MM.1S (cell line): Measurements from ENCODE around the gene PRR35.

Source experiments
- DNase-seq: peaks from one replicate; pipeline ENCODE4 v3.0.0-alpha.2; 2015
- H2AFZ ChIP-seq: fragments of 300-600 bp; sonication (generic); 2 replicates; pipeline ENCODE4 v1.6.0; 2016; ENCODE audit warnings: antibody characterized with exemption, low read length
- H3F3A ChIP-seq: fragments of 300-600 bp; sonication (generic); 2 replicates; pipeline ENCODE4 v1.6.1; 2016; ENCODE audit warnings: mild to moderate bottlenecking, antibody characterized with exemption, low read length, moderate library complexity, mixed read lengths; ENCODE audit not compliant: insufficient read depth
- H3K27ac ChIP-seq: fragments of 300-600 bp; sonication (generic); 2 replicates; pipeline ENCODE4 v1.5.1; 2016; ENCODE audit warnings: mild to moderate bottlenecking, low read length
- H3K27me3 ChIP-seq: fragments of 300-600 bp; sonication (generic); replicated peaks from 2 replicates; pipeline ENCODE4 v1.6.0; 2016; ENCODE audit warnings: low read length; ENCODE audit not compliant: insufficient read depth
- H3K36me3 ChIP-seq: fragments of 300-600 bp; sonication (generic); replicated peaks from 2 replicates; pipeline ENCODE4 v1.6.1; 2016; ENCODE audit warnings: mild to moderate bottlenecking, low read length, mixed read lengths; ENCODE audit not compliant: insufficient read depth
- H3K4me1 ChIP-seq: fragments of 300-600 bp; sonication (generic); 2 replicates; pipeline ENCODE4 v1.6.1; 2016; ENCODE audit warnings: low read length, mixed read lengths
- H3K4me2 ChIP-seq: fragments of 300-600 bp; sonication (generic); 2 replicates; pipeline ENCODE4 v1.6.0; 2016; ENCODE audit warnings: low read depth, low read length
- H3K4me3 ChIP-seq: fragments of 300-600 bp; sonication (generic); 2 replicates; pipeline ENCODE4 v1.5.1; 2016; ENCODE audit warnings: low read length, mixed read lengths
- H3K79me2 ChIP-seq: fragments of 300-600 bp; sonication (generic); 2 replicates; pipeline ENCODE4 v1.6.1; 2016; ENCODE audit warnings: mixed run types, low read length, mixed read lengths
- H3K9ac ChIP-seq: fragments of 300-600 bp; sonication (generic); 2 replicates; pipeline ENCODE4 v1.6.1; 2016; ENCODE audit warnings: low read length, mixed read lengths
- H3K9me2 ChIP-seq: fragments of 300-600 bp; sonication (generic); replicated peaks from 2 replicates; pipeline ENCODE4 v1.6.1; 2016; ENCODE audit warnings: mild to moderate bottlenecking, low read length, mixed read lengths; ENCODE audit not compliant: insufficient read depth
- H3K9me3 ChIP-seq: fragments of 300-600 bp; sonication (generic); replicated peaks from 2 replicates; pipeline ENCODE4 v1.6.1; 2016; ENCODE audit warnings: mild to moderate bottlenecking, low read length, mixed read lengths; ENCODE audit not compliant: insufficient read depth
- H4K20me1 ChIP-seq: fragments of 300-600 bp; sonication (generic); 2 replicates; pipeline ENCODE4 v1.6.1; 2016; ENCODE audit warnings: mild to moderate bottlenecking, low read length, moderate library complexity, mixed read lengths; ENCODE audit not compliant: insufficient read depth
- EZH2 ChIP-seq: fragments of 300-600 bp; sonication (generic); optimal IDR thresholded peaks from 2 replicates; pipeline ENCODE3; 2017; ENCODE audit warnings: low read depth, mild to moderate bottlenecking, antibody characterized with exemption, low read length, mixed read lengths
- EZH2phosphoT487 ChIP-seq: fragments of 300-600 bp; sonication (generic); IDR thresholded peaks from 2 replicates; pipeline ENCODE4 v1.6.1; 2018; ENCODE audit warnings: antibody characterized with exemption, low read length
- TF ChIP-seq, protein P1 (sequence below): fragments of 300-600 bp; sonication (generic); IDR thresholded peaks from 2 replicates; pipeline ENCODE4 v1.5.1; 2016; ENCODE audit warnings: antibody characterized with exemption, low read length, mixed read lengths

PRR35 gene

GRCh38 chr16:583815-584591, 23.8 kb downstream of the PRR35 start:
- H2AFZ ChIP-seq, result no peak overlapping the region
- H3K4me2 ChIP-seq, result no peak overlapping the region
- peaks cover 8% of the 10 kb centered on the region for H3K4me1 ChIP-seq
- no peak overlapping the region for H3K9ac ChIP-seq
- TF ChIP-seq EZH2, result no peak
- TF ChIP-seq, protein P1, sequence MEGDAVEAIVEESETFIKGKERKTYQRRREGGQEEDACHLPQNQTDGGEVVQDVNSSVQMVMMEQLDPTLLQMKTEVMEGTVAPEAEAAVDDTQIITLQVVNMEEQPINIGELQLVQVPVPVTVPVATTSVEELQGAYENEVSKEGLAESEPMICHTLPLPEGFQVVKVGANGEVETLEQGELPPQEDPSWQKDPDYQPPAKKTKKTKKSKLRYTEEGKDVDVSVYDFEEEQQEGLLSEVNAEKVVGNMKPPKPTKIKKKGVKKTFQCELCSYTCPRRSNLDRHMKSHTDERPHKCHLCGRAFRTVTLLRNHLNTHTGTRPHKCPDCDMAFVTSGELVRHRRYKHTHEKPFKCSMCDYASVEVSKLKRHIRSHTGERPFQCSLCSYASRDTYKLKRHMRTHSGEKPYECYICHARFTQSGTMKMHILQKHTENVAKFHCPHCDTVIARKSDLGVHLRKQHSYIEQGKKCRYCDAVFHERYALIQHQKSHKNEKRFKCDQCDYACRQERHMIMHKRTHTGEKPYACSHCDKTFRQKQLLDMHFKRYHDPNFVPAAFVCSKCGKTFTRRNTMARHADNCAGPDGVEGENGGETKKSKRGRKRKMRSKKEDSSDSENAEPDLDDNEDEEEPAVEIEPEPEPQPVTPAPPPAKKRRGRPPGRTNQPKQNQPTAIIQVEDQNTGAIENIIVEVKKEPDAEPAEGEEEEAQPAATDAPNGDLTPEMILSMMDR, result no peak
- no peak for TF ChIP-seq EZH2phosphoT487
- no peaks in the 10 kb centered on the region for H3K27me3 ChIP-seq
- H3K9me2 ChIP-seq, result no peaks in the 10 kb centered on the region
- no peak overlapping the region for H3K4me3 ChIP-seq
- no peak overlapping the region for H3K27ac ChIP-seq
- no peaks in the 10 kb centered on the region for H4K20me1 ChIP-seq
- H3K36me3 ChIP-seq, result no peaks in the 10 kb centered on the region
- peaks cover 9% of the 10 kb centered on the region; the same call in 1 of the 2 replicates for H3F3A ChIP-seq
- H3K79me2 ChIP-seq, result peaks cover 18% of the 10 kb centered on the region
- H3K9me3 ChIP-seq, result no peaks in the 10 kb centered on the region
- DNase-seq, result no peak

DNA sequence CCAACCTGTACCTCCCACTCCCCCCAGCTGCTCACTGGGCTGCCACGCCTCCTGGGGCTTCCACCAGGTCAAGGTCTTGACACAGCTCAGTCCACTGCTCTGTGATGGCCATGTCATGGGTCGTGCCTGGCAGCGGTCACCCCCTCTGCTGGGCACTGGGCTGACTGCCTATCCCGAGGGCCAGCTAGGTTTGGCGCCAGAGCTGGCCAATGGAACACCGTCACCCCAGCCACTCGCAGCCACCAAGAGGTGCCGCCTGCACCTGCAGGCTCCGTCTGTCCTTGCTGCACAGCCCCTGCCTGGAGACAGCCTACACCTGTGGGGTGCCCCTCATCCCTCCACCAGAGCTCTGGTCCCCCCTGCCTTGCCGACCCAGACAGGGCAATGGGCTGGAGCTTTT, 25.2 kb downstream of the PRR35 start:
- no peak overlapping the region for H3K9ac ChIP-seq
- H3K9me2 ChIP-seq, result no peaks in the 10 kb centered on the region
- no peak for DNase-seq
- TF ChIP-seq, protein P1, result peak; percentile 9; the same call in 1 of the 2 replicates
- no peak for TF ChIP-seq EZH2
- no peaks in the 10 kb centered on the region for H3K9me3 ChIP-seq
- H3K4me2 ChIP-seq, result no peak overlapping the region
- H4K20me1 ChIP-seq, result no peaks in the 10 kb centered on the region
- H3K27me3 ChIP-seq, result no peaks in the 10 kb centered on the region
- no peak overlapping the region for H3K4me3 ChIP-seq
- H2AFZ ChIP-seq, result no peak overlapping the region
- H3K36me3 ChIP-seq, result no peaks in the 10 kb centered on the region
- H3K4me1 ChIP-seq, result peaks cover 8% of the 10 kb centered on the region
- H3K27ac ChIP-seq, result no peak overlapping the region
- peaks cover 9% of the 10 kb centered on the region; the same call in 1 of the 2 replicates for H3F3A ChIP-seq
- H3K79me2 ChIP-seq, result peaks cover 21% of the 10 kb centered on the region

DNA sequence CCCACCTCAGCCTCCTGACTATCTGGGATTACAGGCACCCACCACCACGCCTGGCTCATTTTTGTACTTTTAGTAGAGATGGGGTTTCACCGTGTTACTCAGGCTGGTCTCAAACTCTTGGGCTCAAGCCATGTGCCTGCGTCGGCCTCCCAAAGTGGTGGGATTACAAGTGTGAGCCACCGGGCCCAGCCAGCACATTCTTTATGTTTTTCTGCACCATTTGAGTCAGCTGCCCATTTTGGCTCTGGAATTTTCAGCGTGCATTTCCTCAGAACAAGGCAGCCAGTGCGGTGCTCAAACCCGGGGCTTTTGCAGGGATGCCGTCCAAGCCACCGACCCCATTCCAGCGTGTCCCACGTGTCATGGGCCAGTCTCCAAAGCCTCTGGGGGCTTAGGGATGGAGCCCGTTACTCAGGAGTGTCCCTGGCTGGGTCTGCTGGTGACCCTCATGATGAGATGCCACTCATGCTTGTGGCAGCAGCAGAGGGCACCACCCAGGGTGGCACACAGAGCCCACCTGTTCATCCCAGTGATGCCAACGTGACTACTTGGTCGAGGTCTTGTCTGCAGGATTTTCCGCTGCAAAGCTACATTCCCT, 26.0 kb downstream of the PRR35 start:
- H3K9me3 ChIP-seq, result no peaks in the 10 kb centered on the region
- no peak overlapping the region for H3K9ac ChIP-seq
- DNase-seq, result no peak
- peaks cover 9% of the 10 kb centered on the region; the same call in 1 of the 2 replicates for H3F3A ChIP-seq
- peaks cover 29% of the 10 kb centered on the region for H3K79me2 ChIP-seq
- H3K27ac ChIP-seq, result no peak overlapping the region
- no peak for TF ChIP-seq EZH2phosphoT487
- TF ChIP-seq, protein P1, result no peak
- TF ChIP-seq EZH2, result no peak
- H3K27me3 ChIP-seq, result no peaks in the 10 kb centered on the region
- H4K20me1 ChIP-seq, result no peaks in the 10 kb centered on the region
- H3K4me1 ChIP-seq, result peaks cover 8% of the 10 kb centered on the region
- H3K36me3 ChIP-seq, result no peaks in the 10 kb centered on the region
- H2AFZ ChIP-seq, result no peak overlapping the region
- no peak overlapping the region for H3K4me3 ChIP-seq
- no peaks in the 10 kb centered on the region for H3K9me2 ChIP-seq
- no peak overlapping the region for H3K4me2 ChIP-seq
